Measurements from ENCODE around the gene RBM15. TPM values are rescaled to one million over a fixed set of nuclear protein-coding genes. Genes with fewer than 3 reads are reported as not detected.

Gene RBM15
- total RNA-seq, 4 donors from 2014 or later: 40.9 to 49.0 (median 45.3) TPM

DNA sequence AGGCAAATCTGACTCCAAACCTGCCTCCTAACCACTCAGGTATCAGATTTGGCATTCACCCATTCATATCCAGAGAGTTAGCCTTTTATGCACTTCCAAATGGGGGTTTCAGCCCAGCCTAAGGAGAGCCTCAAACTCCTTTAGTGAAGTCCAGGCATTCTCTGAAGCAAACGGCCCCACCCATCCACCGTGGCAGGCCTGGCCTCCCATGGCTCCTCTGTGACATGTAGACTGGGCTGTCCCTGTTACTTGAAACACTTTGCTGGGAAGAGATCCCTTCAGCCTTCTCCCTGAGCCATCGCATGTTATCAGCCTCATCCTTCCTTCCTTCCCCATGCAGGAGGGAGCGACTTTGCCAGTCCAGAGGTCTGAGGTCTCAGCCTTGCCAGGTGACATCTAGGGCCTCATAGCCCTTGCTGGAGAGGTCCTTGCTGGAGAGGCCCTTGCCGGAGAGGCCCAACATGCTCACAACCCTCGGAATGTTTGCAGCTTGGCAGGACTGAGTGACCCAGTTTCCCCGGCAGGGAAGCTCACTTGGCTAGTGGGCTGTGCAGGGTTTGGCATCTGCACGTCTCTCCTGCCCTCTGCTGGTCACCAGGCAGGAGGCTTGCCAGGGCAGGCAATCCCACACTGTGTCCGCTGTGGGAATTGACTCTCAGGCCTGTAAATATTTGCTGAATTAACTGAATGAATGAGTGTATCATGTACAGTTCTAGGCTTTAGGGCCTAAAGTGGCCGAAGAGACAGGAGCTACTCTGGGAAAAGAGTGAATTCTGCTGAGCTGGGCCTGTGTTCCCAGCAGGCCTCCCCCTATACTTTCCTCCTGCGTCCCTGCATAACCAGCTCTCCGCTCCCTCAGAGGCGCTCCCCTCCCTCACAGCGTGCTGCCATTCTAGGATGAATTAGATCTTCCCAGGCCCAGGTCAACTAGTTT is 26.7 kb upstream of the RBM15 start:
- TF ChIP-seq EP300 (IDR thresholded peaks at IDR 0.05): no peak
- no peak for TF ChIP-seq POLR2A (IDR thresholded peaks at IDR 0.05)
- TF ChIP-seq, protein P1, sequence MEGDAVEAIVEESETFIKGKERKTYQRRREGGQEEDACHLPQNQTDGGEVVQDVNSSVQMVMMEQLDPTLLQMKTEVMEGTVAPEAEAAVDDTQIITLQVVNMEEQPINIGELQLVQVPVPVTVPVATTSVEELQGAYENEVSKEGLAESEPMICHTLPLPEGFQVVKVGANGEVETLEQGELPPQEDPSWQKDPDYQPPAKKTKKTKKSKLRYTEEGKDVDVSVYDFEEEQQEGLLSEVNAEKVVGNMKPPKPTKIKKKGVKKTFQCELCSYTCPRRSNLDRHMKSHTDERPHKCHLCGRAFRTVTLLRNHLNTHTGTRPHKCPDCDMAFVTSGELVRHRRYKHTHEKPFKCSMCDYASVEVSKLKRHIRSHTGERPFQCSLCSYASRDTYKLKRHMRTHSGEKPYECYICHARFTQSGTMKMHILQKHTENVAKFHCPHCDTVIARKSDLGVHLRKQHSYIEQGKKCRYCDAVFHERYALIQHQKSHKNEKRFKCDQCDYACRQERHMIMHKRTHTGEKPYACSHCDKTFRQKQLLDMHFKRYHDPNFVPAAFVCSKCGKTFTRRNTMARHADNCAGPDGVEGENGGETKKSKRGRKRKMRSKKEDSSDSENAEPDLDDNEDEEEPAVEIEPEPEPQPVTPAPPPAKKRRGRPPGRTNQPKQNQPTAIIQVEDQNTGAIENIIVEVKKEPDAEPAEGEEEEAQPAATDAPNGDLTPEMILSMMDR (IDR thresholded peaks at IDR 0.05): peak; percentile 82 to 93 (median 90)
- H3K27ac ChIP-seq: no peak overlapping the region
- no peak overlapping the region for H3K4me3 ChIP-seq
- DNase-seq (ENCODE audit: low spot score in 2 of 2): peak; percentile 48 to 62
- 43 to 53% methylated on average over 13 to 14 of the region's 14 CpGs for WGBS, 2 donors
- H3K36me3 ChIP-seq: no peaks in the 10 kb centered on the region
- no peaks in the 10 kb centered on the region for H3K27me3 ChIP-seq
- H3K9me3 ChIP-seq: no peaks in the 10 kb centered on the region
- H3K4me1 ChIP-seq: peaks cover 0 to 19% (median 8%) of the 10 kb centered on the region in 4 donors

GRCh38 chr1:110316735-110317134 is 22.4 kb upstream of the RBM15 start:
- 74 to 79% methylated on average over 2 of the region's 2 CpGs for WGBS, 2 donors
- TF ChIP-seq, protein P1 (IDR thresholded peaks at IDR 0.05): no peak
- TF ChIP-seq EP300 (IDR thresholded peaks at IDR 0.05): no peak
- no peak for TF ChIP-seq POLR2A (IDR thresholded peaks at IDR 0.05)

DNA sequence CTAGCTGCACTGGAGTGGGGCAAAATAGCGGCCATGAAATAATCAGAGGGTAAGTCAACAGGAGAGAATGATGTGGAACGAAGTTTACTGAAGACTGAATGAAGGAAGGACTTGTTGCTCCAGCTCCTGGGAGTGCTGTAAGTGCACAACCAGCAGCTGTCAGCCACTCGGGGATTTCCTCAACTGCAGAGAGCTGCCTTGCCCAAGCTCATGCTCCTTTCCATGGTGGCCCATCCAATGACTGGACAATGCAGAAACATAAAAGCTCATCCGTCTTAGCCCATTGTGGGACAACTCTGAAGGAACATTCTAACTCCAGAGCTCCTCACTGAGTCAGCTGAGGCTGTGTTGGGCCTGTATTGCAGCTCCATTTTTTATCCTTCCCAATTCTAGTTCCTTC is 21.1 kb upstream of the RBM15 start:
- Histone ChIP-seq H3K27me3 (no peaks in the 10 kb centered on the region), H3K27ac (no peak overlapping the region), H3K4me1 (no peaks in the 10 kb centered on the region), H3K36me3 (no peaks in the 10 kb centered on the region), H3K4me3 (no peak overlapping the region), H3K9me3 (peaks cover 0 to 4% (median 0%) of the 10 kb centered on the region in 4 donors)
- DNase-seq (ENCODE audit: low spot score in 2 of 2): no peak
- 75 to 83% methylated on average over 4 of the region's 4 CpGs for WGBS, 2 donors
- no peak for TF ChIP-seq POLR2A (IDR thresholded peaks at IDR 0.05)
- TF ChIP-seq, protein P1 (IDR thresholded peaks at IDR 0.05): no peak
- no peak for TF ChIP-seq EP300 (IDR thresholded peaks at IDR 0.05)

More at GRCh38 chr1:110316735-110317134, 22.4 kb upstream of the RBM15 start:
- Histone ChIP-seq H3K27me3 (no peaks in the 10 kb centered on the region), H3K27ac (no peak overlapping the region), H3K9me3 (peaks cover 0 to 4% (median 0%) of the 10 kb centered on the region in 4 donors), H3K4me1 (peaks cover 0 to 9% (median 3%) of the 10 kb centered on the region in 4 donors), H3K36me3 (no peaks in the 10 kb centered on the region), H3K4me3 (no peak overlapping the region)
- DNase-seq (ENCODE audit: low spot score in 2 of 2): no peak

- Histone ChIP-seq H3K4me1 (no peaks in the 10 kb centered on the region), H3K9me3 (peaks cover 0 to 4% (median 0%) of the 10 kb centered on the region in 4 donors), H3K27ac (no peak overlapping the region), H3K36me3 (no peaks in the 10 kb centered on the region), H3K27me3 (no peaks in the 10 kb centered on the region), H3K4me3 (no peak overlapping the region)
- WGBS, 2 donors: 67 to 73% methylated on average over 4 of the region's 4 CpGs
- TF ChIP-seq EP300 (IDR thresholded peaks at IDR 0.05) (no peak), POLR2A (IDR thresholded peaks at IDR 0.05) (no peak)
- TF ChIP-seq, protein P1 (IDR thresholded peaks at IDR 0.05): no peak
- DNase-seq (ENCODE audit: low spot score in 2 of 2): no peak
Measured at GRCh38 chr1:110319332-110320167, 19.6 kb upstream of the RBM15 start.
